Dermis blood vessel endothelial cell (primary cell): ENCODE measurements around the gene RING1. TPM values are rescaled to one million over a fixed set of nuclear protein-coding genes. Genes with fewer than 3 reads are reported as not detected.
A peak's percentile ranks its signal among the peaks of the same experiment; 100 is the strongest.
"Not testable (repeated sequence)": the region's sequence is repeated elsewhere in the genome, so short reads cannot be mapped to it uniquely, and the experiment has no call there.

Experiments used
- DNase-seq: peaks from one replicate; pipeline ENCODE4 v3.0.0; 2010
- total RNA-seq: library from RNA; depleted of rRNA; stranded (reverse); fragments of >200 nt; gene quantifications from 2 replicates; pipeline ENCODE4 v1.2.3, GENCODE V29; 2014

The RING1 gene
- total RNA-seq, 1 donor from 2014 or later, result 22.6 TPM

- peak; percentile 64 for DNase-seq
Observed at GRCh38 chr6:33207552-33208090, 679 bp upstream of the RING1 start.

DNA sequence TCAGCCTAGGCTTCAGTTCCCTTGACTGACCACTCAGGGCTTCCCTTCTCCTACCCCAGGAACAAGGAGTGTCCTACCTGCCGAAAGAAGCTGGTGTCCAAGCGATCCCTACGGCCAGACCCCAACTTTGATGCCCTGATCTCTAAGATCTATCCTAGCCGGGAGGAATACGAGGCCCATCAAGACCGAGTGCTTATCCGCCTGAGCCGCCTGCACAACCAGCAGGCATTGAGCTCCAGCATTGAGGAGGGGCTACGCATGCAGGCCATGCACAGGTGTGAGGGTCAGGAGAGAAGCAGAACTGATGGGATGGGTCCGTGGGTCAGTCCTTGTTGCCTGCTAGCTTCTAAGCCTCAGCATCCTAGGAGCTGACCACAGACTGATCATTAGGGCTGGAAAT lies 1.6 kb downstream of the RING1 start:
- no peak for DNase-seq

GRCh38 chr6:33211136-33211535 lies 2.8 kb downstream of the RING1 start:
- DNase-seq, result no peak

- no peak for DNase-seq
Observed at GRCh38 chr6:33211666-33212422, 3.5 kb downstream of the RING1 start.

- DNase-seq, result no peak
Observed at GRCh38 chr6:33212857-33213165, 4.5 kb downstream of the RING1 start.

- DNase-seq, result no peak
Observed at GRCh38 chr6:33213166-33213988, 5.1 kb downstream of the RING1 start.

GRCh38 chr6:33213989-33214335 lies 5.7 kb downstream of the RING1 start:
- no peak for DNase-seq

DNA sequence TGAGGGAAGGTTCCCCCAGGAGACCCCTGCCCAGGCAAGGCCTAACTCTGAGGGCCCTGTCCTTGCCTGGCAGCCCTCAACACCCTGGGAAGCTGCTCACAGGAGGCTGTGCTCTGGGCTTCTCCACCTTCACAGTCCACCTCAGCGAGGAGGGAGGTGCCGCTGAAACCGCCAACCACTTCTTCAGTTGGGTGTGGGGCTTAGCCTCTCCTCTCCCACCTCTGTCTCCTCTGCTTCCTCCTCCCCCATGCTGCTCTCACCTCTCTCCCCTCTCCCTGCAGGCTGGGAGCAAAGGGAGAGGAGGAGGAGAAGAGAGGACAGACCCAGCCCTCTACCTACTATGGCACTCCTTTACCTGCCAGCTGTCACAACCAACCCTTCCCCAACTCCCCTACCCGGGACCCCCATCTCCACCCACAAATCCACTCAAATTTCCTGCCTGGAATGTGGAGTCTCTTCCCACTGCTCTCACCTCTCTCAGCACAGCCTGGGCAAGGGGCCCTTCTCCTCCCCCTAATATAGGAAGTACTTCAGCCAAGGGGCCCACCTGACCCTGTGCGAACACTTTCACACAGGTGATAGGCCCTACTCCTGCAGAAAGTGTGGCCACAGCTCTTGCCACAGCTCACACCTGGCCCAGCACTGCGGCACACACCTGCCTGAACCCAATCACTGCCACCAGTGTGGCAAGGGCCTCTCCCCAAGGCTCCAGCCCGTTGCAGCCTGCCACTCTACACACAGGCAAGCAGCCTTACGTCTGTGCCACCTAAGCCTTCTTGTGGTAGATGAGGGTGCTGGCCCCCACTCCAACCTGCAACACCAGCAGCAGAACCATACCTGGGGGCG lies 7.2 kb downstream of the RING1 start:
- DNase-seq, result no peak

GRCh38 chr6:33216117-33216649 lies 7.9 kb downstream of the RING1 start:
- no peak for DNase-seq

GRCh38 chr6:33217246-33217645 lies 8.9 kb downstream of the RING1 start:
- no peak for DNase-seq

DNA sequence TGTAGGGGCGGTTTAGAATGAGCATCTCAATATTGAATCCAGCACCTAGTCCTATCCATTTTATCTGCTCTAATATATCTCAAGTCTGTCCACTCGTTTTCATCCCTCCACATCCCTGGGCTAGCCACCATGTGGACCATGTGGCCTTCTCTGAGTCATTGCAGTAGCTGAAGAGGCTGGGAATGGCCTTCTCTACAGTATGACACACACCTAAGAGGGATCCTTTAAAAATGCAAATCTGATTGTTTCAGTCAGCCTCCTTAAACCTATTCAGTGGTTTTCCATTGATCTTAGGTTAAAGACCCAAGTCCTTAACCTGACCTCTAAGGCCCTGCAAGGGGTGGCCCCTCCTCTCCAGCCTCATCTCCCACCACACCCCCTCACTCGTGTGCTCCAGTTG lies 9.4 kb downstream of the RING1 start:
- DNase-seq, result no peak

DNA sequence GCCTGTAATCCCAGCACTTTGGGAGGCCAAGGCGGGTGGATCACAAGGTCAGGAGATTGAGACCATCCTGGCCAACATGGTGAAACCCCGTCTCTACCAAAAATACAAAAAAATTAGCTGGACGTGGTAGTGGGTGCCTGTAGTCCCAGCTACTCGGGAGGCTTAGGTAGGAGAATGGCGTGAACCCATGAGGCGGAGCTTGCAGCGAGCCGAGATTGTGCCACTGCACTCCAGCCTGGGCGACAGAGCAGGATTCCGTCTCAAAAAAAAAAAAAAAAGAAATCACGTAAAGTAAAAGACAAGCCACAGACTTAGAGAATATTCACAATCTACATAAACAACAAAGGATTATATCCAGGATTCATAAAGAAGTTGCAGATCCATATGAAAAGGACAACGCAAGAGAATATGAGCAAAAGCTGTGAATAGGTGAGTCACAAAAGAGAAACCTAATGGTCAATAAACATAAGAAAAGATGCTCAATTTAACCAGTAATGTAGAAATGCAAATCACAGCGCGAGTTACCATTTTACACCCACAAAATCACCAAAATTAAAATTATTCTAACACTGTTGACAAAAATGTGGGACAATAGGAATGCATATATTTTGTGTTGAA lies 18.3 kb downstream of the RING1 start:
- not testable (repeated sequence) for DNase-seq

DNA sequence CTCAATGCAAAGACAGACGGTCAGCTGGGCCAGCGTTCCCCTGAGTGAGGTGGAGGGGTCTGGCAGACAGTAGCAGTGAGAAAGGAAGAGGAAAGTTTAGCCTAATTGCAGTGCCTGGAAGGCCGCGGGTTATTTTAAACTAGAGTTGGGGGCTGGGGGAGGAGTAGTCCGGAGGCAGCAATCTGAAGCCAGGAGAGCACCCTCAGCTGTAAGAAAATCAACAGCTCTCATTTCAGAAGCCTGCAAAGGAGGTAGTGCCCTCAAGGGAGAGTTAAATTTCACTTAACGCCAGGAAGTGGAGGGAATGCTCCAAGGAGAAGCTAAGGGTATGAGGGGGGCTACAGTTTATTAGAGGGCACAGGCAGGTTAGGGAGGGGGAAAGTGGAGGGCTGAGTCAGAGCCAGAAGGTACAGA lies 26.9 kb downstream of the RING1 start:
- no peak for DNase-seq

GRCh38 chr6:33236328-33236727 lies 28.0 kb downstream of the RING1 start:
- DNase-seq, result no peak

GRCh38 chr6:33236852-33237251 lies 28.6 kb downstream of the RING1 start:
- DNase-seq, result no peak

DNA sequence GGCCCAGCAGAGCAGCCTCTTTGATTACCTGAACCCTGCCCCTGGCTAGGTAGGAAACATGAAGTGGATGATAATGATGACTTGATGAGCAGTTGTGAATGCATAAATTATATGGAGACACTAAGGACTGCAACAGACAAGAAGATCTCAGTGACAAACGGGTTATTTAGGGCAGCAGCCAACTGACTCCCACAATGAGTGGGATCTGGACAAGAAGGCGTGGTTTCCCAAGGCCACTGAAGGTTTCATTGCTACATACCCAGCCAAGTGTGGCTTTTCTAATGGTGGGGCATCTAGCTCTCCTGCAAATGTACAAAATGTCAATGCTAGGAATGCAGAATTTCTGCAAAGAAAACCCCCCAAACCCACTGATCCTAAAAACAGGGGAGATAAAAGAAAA lies 29.4 kb downstream of the RING1 start:
- DNase-seq, result no peak

DNA sequence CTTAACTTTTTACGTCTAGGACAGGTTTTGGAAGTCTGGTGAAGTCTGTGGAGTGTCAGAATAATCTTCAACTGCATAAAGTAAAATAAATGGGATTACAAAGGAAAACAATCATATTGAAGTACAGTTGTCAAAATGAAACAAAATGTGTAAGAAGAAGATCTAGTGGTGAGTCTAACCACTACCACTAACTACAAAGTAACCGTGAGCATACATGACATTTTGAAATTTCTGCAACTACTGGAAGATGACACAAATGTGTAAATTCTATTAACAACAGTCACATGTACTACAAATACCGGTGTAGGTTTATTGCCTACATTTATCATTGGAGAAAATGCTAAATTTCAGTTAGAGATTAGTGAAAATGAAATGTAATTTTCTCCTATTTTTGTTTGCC lies 33.7 kb downstream of the RING1 start:
- no peak for DNase-seq

DNA sequence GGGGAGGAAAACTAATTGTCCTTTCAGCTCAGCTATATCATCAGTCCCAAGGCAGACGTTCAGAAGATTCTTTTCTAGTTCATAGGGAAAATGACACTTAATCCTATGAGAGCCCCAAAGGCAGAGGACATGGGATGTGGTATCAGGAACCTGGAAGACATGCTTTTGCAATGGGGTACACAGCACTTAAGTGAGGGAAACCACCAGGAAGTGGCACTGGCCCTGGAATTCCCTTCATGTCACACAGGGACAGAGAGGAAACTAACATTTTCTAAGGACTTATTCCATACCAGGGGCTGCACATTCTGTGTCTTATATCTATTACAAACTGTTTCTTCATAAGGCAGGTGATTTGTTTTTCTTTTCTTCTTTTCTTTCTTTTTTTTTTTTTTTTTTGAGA lies 35.2 kb downstream of the RING1 start:
- no peak for DNase-seq

DNA sequence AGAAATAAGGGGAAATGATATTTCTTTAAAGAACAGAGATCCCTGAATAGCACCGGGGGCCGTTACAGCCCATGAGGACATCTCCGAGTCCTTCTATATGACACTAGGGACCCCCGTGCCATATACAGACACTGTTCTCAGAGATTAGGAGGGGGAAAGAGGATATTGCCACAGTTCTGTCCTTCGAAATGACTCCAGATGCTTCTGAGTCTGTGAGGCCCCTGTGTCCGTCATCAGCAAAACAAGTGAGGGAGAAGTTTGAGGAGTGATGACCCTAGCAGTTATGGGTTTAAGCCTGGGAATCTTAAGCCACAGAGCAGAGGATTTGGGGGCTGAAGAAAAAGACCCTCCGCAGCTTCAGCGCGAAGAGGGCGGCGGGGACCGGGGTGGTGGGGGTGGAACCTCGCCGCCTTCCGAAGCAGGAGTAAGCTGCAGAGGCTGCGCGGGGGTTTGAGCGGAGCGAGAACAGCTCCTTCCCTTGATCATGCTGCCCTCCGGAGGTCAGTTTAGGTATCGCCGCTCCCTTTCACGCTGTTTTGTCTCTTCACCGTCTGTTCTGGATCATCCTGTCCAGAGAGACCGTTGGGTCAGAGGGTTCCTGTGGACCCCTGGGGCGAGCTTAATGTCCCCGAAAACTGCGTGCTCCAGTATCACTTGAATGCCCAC lies 39.8 kb downstream of the RING1 start:
- DNase-seq, result peak; percentile 92

GRCh38 chr6:33248643-33248931 lies 40.3 kb downstream of the RING1 start:
- DNase-seq, result no peak

DNA sequence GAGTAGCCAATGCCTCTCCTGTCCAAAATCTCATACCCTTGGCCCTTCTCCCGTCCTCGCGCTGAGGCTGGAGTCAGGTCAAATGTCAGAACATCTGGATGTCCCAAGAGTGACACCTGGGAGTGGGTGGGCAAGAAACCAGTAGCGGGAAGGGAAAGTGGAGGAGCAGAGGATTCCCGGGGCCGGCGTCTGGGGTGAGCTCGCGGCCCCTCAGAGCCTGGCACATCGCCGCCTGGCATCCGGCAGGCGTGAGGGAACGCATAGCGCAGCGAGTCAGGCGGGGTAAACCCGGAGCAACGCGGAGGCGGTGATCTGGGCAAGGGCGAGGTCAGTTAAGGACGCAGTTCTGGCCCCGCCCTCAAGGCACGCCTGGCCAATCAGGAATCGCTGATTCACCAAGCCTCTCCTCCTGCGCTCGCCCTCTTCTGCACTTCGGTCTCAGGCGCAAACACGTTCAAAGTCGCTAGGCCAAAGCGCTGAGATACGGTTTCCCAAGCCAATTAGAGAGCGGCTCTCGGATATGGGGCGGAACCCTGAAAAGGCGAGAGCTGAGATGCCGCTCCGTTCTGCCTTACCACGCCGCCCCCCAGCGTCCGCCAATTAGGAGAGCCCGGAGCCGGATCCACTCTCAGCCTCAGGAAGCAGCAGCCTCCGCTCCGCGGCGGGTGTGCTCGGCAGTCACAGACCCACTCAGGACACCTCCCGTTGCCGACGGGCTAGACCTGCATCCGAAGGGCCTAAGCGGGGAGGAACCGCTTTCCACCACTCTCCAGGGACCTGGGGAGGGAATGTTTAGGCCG lies 40.8 kb downstream of the RING1 start:
- peak; percentile 99 for DNase-seq
